HS-27A (cell line): ENCODE measurements around the gene GTPBP4.
"Not testable (repeated sequence)": the region's sequence is repeated elsewhere in the genome, so short reads cannot be mapped to it uniquely, and the experiment has no call there.

Source experiments
- DNase-seq: peaks from one replicate; pipeline ENCODE4 v3.0.0-alpha.2; 2012; ENCODE audit warnings: low read depth, missing footprints

The GTPBP4 gene

GRCh38 chr10:1025683-1026082 lies 37.4 kb downstream of the GTPBP4 start, which contains the start of gene IDI2:
Gene IDI2 (minus strand): TSS chr10:1025859. CDS start chr10:1024723, 1,136 bp downstream.
- no peak for DNase-seq

GRCh38 chr10:1026578-1026977 lies 38.3 kb downstream of the GTPBP4 start:
- no peak for DNase-seq

DNA sequence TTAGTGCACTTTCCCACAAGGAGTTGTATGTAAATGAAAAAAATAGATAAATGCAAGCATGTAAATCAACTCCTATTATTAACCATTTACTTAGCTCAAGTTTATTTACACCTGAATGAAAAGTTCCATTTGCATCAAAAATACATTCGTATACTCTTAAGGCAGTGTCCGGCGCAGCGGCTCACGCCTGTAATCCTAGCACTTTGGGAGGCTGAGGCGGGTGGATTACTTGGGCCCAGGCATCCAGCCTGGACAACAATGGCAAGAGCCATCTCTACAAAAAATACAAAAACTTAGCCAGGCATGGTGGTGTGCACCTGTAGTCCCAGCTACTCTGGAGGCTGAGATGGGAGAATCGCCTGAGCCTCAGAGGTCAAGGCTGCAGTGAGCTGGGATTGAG lies 41.6 kb downstream of the GTPBP4 start:
- DNase-seq = no peak

GRCh38 chr10:1033601-1034000 lies 45.4 kb downstream of the GTPBP4 start:
- DNase-seq = no peak

DNA sequence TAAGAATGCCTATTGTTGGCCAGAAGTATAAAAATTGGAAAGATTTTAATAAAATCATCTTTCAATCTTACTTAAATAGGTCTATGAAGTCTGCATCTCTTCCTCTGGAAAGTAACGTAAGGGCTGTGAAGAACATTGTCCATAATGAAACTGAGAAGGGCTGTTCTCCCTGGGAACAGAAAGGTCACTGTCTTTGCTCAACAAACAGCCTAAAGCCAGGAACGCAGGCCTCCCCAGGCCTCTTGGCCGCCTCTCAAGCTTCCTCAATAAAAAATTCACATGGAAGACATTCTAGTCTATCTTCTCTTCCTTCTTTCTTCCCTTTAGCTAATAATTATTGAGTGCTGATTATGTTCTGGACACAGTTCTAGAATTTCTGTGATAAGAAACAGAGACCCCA lies 46.5 kb downstream of the GTPBP4 start:
- DNase-seq = no peak

- no peak for DNase-seq
Measured at GRCh38 chr10:1035201-1035600, 47.0 kb downstream of the GTPBP4 start.

DNA sequence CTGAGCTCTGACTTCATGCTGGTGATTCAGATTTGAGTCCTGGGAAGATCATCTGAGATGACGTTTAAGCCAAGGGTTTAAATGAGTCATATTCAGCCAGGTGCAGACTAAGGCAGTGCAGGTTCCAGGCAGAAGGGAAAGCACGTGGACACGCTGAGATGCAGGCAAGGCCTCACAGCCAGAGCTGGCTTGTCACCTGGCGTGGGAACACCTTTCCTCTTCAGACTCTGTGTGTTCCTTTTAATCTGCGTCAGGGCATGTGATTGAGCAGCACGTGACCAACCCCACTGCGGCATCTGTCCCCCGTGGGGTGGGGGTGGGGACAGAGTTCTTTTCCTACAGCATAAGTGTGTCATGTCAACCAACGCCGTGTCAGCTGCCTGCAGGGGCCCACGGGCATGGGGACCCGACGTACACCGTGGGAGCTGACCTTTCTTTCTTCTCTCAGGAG lies 48.1 kb downstream of the GTPBP4 start:
- no peak for DNase-seq

- DNase-seq = no peak
Measured at GRCh38 chr10:1037098-1037497, 48.9 kb downstream of the GTPBP4 start.

DNA sequence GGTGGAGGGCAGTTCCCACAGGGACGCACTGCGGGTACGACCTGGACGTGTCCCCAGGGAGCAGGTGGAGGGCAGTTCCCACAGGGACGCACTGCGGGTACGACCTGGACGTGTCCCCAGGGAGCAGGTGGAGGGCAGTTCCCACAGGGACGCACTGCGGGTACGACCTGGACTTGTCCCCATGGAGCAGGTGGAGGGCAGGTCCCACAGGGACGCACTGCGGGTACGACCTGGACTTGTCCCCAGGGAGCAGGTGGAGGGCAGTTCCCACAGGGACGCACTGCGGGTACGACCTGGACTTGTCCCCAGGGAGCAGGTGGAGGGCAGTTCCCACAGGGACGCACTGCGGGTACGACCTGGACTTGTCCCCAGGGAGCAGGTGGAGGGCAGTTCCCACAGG lies 50.5 kb downstream of the GTPBP4 start:
- not testable (repeated sequence) for DNase-seq

DNA sequence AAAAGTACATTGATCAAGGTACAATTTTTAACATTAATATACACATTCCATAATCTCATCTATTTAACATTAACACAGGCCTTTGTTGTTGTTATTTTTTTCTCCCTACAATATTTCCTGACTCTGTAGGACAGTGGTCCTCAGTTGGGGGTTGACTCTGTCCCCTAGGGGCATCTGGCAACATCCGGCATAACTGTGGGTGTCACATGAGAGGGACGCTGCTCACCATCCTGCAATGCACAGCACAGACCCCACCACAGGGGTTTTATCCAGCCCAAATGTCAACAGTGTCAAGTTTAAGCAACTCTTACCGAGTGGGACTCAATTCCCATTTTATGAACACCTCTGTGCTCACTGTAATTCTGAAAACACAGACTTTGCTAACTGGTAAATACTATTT lies 51.9 kb downstream of the GTPBP4 start:
- DNase-seq = no peak

DNA sequence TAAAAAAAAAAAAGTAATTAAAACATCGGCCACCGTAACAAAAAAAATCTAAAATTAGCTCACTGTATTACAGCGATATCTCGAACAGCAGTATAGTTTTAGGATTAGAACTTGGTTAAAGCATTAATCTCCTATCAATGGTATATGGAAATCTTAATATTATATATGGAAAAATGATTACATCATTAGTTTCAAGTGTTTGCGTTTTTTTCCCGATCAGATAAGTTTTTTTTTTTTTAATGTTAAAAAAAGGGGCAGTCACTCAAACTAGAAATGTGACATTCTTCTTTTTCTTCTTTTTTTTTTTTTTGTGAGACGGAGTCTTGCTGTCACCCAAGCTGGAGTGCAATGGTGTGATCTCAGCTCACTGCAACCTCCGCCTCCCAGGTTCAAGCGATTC lies 53.3 kb downstream of the GTPBP4 start:
- DNase-seq = no peak

DNA sequence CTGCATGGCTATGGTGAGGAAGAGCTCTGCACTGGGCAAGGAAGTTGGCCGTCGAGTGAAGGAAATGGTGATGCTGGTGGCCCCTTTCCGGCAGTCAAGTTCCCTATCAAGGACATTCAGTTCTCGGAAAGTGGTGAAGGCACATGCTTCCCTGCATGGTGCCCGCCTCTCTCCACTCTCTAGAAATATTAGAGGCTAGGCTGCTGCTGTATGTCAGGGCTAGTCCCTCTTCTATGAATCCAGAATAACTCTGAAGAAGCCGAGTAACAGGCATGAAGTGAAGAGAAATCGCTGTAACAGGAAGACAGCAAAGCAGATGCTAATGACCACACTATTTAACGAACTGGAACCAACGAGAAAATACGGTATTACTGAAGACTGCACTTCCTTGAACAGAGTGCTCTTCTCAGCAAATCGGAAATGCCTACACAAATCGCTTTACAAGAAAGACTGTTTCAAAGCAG lies 55.3 kb downstream of the GTPBP4 start:
- DNase-seq = no peak

- no peak for DNase-seq
Measured at GRCh38 chr10:1044146-1044545, 55.9 kb downstream of the GTPBP4 start.

GRCh38 chr10:1044964-1045363 lies 56.7 kb downstream of the GTPBP4 start:
- no peak for DNase-seq

DNA sequence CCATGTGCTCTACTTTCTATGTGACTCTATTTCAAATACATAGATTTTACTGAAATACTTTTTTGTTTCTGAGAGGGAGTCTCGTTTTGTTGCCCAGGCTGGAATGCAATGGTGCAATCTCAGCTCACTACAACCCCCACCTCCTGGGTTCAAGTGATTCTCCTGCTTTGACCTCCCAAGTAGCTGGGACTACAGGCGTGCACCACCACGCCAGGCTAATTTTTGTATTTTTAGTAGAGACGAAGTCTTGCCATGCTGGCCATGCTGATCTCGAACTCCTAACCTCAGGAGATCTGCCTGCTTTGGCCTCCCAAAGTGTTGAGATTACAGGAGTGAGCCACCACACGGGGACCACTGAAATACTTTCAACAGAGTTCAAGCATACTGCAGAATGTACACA lies 57.2 kb downstream of the GTPBP4 start:
- no peak for DNase-seq

DNA sequence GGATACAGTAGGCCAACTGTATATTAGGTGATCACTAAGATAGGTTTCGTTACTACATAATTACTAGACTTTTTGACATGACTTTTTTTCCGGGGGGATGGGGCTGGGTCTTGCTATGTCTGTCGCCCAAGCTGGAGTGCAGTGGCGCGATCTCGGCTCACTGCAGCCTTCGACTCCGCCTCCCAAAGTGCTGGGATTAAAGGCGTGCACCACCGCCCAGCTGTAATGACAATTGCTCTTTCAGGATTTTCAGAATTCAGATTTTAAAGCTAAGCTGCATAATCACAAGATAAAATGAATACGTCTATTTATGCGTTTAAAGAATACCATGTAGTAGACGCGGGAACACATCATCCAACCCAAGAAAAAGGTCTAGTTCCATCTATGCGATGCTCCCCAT lies 59.7 kb downstream of the GTPBP4 start:
- DNase-seq = no peak

GRCh38 chr10:1048349-1048731 lies 60.1 kb downstream of the GTPBP4 start:
- DNase-seq = no peak

DNA sequence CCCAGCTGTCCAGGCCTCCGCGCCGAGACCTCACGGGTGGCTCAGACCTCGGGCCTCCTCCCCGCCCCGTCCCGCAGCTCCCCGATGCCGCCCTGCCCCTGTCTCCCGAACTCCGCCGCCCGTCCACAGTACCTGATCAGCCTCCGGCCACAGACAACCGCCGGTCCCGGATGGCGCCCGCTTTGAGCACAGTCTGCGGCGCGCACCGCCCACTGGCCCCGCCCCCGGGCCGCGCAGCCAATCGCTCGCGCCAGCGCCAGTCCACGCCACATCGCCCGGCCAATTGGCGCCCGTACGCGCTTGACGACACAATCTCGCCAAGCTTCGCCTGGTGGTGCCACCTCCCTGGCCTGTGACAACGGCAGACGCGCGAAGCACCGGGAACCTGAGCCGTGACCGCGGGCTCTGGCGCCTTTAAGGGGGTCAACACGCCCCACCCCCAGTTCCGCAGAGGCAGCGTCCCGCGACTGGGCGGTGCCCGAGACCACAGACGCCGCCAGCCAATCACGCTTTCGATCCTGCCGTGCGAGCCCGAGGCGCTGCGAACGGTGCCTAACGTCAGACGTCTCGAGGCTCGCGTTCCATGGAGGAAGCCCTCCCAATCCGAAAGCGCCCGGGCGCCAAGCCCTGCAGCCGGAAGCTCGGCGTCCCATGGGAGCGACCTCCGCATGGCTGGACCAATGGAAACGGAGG lies 60.6 kb downstream of the GTPBP4 start, which contains the start of gene IDI1:
Gene IDI1, minus strand, starts transcription at position 388 of the 693 bp plus-strand sequence. Its CDS starts 116 bp downstream, at position 272.
- DNase-seq = peak; percentile 81

GRCh38 chr10:1049425-1049958 lies 61.3 kb downstream of the GTPBP4 start:
- no peak for DNase-seq

GRCh38 chr10:1050145-1050544 lies 61.9 kb downstream of the GTPBP4 start:
- DNase-seq = no peak

DNA sequence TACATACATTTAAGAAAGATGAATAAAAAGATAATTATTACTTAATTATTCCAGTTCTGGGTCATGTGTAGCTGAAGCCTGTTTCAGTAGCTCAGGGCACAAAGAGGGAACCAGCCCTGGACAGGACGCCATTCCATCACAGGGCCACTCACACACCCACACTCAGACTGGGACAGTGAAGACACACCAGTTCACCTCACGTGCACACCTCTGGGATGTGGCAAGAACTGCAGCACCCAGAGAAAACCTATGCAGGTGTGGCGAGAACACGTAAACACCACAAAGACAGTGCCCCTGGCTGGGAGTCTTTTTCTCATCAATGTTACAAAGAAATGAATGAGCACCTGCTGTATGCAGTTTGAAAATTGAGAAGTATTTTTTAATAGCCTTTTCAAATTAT lies 62.3 kb downstream of the GTPBP4 start:
- DNase-seq = no peak

DNA sequence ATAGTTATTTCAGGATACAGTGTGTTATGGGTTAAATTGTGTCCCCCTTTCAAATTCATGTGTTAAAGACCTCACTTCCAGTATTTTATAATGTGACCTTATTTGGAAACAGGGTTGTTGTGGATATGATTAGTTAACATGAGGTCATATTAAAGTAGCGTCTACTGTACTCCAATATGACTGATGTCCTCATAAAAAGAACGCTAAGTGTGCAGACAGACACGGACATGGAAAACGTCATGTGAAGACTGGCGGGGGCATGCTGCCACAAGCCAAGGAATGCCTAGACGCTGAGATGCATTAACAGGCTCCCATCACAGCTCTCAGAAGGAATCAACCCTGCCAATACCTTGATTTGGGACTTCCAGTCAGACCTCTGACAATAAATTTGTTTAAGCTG lies 66.5 kb downstream of the GTPBP4 start:
- DNase-seq = no peak

DNA sequence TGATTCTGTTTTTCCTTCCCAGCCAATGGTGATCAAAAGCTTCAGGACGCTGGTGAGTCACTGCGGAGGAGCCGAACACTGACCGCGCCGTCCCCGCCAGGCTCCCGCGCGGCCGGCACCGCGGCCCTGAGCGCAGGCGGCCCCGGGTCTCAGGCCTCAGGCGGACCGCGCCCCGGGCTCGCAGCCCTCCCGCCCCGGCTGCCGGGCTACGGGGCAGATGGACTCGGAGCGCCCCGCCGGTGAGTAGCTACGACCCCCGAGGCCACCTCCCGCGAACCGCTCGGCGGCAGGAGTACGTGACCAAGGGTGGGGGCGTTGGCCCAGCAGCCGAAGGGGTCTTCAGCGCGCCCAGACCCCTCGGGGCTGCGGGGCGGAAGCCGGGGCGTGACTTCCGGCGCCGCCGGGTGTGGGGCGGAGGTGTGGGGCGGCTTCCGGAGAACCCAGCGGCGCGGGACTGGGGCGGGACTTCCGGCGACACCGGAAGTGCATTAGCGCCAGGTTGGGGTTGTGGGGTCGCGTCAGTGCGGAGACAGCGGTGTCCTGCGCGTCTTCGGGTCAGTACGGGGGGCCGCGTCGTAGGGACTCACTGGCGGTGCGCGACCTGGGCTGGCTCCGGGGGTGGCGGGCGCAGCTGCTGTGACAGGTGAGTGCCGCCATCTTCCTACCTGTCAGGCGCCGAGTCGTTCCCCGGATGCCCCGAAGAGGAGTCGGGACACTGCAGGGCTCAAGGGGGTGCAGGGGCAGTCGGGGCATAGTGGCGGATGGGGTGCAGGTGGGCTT lies 68.3 kb downstream of the GTPBP4 start, which contains the start of gene WDR37:
Gene WDR37, plus strand, starts transcription at position 60 of the 780 bp plus-strand sequence. CDS start 15,771 bp downstream, outside the sequence.
- DNase-seq = peak; percentile 38
